Measurements from ENCODE around the gene WDR83. TPM values are rescaled to one million over a fixed set of nuclear protein-coding genes. Genes with fewer than 3 reads are reported as not detected.

Gene WDR83
- total and polyA plus RNA-seq, 2 of the 8 experiments (the other 6 are each of a cell fraction or from before 2014, with no cell fraction given) = 12.6 to 15.3 TPM

DNA sequence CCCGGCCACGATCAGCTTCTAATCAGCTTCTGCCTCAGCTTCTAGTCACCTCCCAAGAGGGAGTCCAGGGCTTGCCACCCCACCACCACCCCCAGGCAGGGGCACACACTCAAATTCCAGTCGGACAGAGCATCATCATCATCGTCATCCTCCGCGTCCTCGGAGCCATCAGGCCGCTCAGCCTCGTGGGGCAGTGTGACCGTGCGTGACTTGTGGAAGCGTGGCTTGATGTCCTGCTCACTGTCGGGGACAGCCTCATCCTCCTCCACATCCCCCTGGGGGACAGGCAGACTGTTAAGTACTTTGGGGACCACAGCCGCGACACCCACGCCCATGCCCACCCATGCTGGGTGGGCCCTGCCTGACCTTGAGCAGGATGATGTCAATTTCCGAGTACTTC lies 44.6 kb downstream of the WDR83 start:
- no peak overlapping the region for H2BK20ac ChIP-seq (ENCODE audit: low read length)
- 96% methylated on average over 15 of the region's 17 CpGs; no CpG with 5 or more reads in 1 of the 2 experiments for WGBS, 2 experiments (ENCODE audit: extremely low coverage in 1 of 2, insufficient coverage in 1 of 2, insufficient read length in 1 of 2, insufficient replicate concordance in 2 of 2, low coverage in 1 of 2, low lambda C conversion rate in 2 of 2, missing lambda C conversion rate in 1 of 2)
- no peak overlapping the region for H2BK15ac ChIP-seq (ENCODE audit: low read length)
- H3K9ac ChIP-seq (replicated peaks in 1 of 4; ENCODE audit: extremely low read depth in 1 of 4, low read depth in 3 of 4, low read length in 3 of 4) = no peak overlapping the region
- no peak overlapping the region for H3K4me2 ChIP-seq (ENCODE audit: insufficient read depth in 1 of 2, low read depth in 2 of 2, low read length in 2 of 2)
- H3K23ac ChIP-seq (ENCODE audit: insufficient read length) = no peak overlapping the region
- H3K79me2 ChIP-seq (ENCODE audit: control insufficient read depth in 1 of 2, insufficient read depth in 2 of 2, low read length in 2 of 2) = peaks cover 0 to 4% of the 10 kb centered on the region in 2 experiments; a peak in 2 of 4 replicates
- H3K14ac ChIP-seq (ENCODE audit: insufficient read length) = no peak overlapping the region
- H3K9me3 ChIP-seq (ENCODE audit: insufficient read depth in 2 of 2, low read depth in 1 of 2, low read length in 1 of 2) = no peaks in the 10 kb centered on the region
- H3K4me3 ChIP-seq (ENCODE audit: extremely low read depth in 1 of 4, insufficient read depth in 2 of 4, low read depth in 3 of 4, low read length in 4 of 4) = no peak overlapping the region
- H3K56ac ChIP-seq (replicated peaks; ENCODE audit: insufficient read length, low read depth, low read length) = no peak overlapping the region
- no peaks in the 10 kb centered on the region for H3K4me1 ChIP-seq (replicated peaks in 1 of 4; ENCODE audit: control insufficient read depth in 3 of 4, insufficient read depth in 4 of 4, low read length in 3 of 4)
- no peak overlapping the region for H4K5ac ChIP-seq (ENCODE audit: insufficient read length, low read depth, low read length)
- no peak for DNase-seq (ENCODE audit: low read depth in 1 of 2, low spot score in 2 of 2)
- H2BK5ac ChIP-seq (ENCODE audit: low read depth, low read length) = no peak overlapping the region
- CTCF ChIA-PET (ENCODE audit: partially characterized antibody) = interaction anchor here (0.6 to 13.0 kb wide), 9 partner anchors 11 to 90 kb away, joined by 3 to 81 read pairs (median 4); no protein-coding TSS in a partner anchor
- no peak overlapping the region for H4K91ac ChIP-seq (replicated peaks; ENCODE audit: insufficient read length, low read length)
- no peak overlapping the region for H2AFZ ChIP-seq (ENCODE audit: low read length)
- H2AK5ac ChIP-seq (ENCODE audit: low read depth, low read length) = no peak overlapping the region
- POLR2A ChIA-PET (ENCODE audit: partially characterized antibody) = interaction anchor here (0.6 to 6.7 kb wide), 6 partner anchors 10 to 46 kb away, joined by 3 to 50 read pairs (median 6); partner anchors contain the start of genes FBXW9 and TNPO2
- no peak overlapping the region for H2BK120ac ChIP-seq (replicated peaks; ENCODE audit: low read depth, low read length)
- H3K18ac ChIP-seq (ENCODE audit: extremely low read depth, low read length) = no peak overlapping the region
- H3K36me3 ChIP-seq (ENCODE audit: control insufficient read depth in 2 of 4, insufficient read depth in 4 of 4, low read length in 3 of 4) = peaks cover 43 to 76% (median 64%) of the 10 kb centered on the region in 4 experiments
- peaks cover 5% of the 10 kb centered on the region; the same call in 1 of the 2 replicates for H3K79me1 ChIP-seq (ENCODE audit: low read depth, low read length)
- peaks cover 9 to 22% of the 10 kb centered on the region in 2 experiments for H4K20me1 ChIP-seq (replicated peaks in 1 of 2; ENCODE audit: control insufficient read depth in 1 of 2, insufficient read depth in 2 of 2, low read length in 2 of 2)
- no peaks in the 10 kb centered on the region for H3K27me3 ChIP-seq (replicated peaks in 1 of 4; ENCODE audit: control insufficient read depth in 3 of 4, extremely low read depth in 1 of 4, insufficient read depth in 3 of 4, low read length in 3 of 4)
- H4K8ac ChIP-seq (ENCODE audit: extremely low read depth, insufficient read depth, low read length) = no peak overlapping the region
- H3K23me2 ChIP-seq (ENCODE audit: low read depth, low read length) = no peaks in the 10 kb centered on the region
- H3K27ac ChIP-seq (ENCODE audit: low read depth, low read length) = no peak overlapping the region
- no peak for FAIRE-seq
- no peak overlapping the region for H3K4ac ChIP-seq (replicated peaks; ENCODE audit: insufficient read length, low read depth, low read length)
- no peak overlapping the region for H2BK12ac ChIP-seq (ENCODE audit: low read depth, low read length)
- TF ChIP-seq TCF12 (IDR thresholded peaks at IDR 0.05; ENCODE audit: low read depth, low read length) (no peak), KDM4A (IDR thresholded peaks at IDR 0.05; ENCODE audit: low read depth, low read length, severe bottlenecking) (no peak), SP2 (IDR thresholded peaks at IDR 0.05; ENCODE audit: low read length) (no peak), RAD21 (IDR thresholded peaks at IDR 0.05 in 1 of 2, conservative IDR thresholded peaks at IDR 0.05 in 1 of 2; ENCODE audit: low read depth in 2 of 2, low read length in 2 of 2) (no peak), RFX5 (IDR thresholded peaks at IDR 0.05; ENCODE audit: borderline replicate concordance, low read depth, low read length) (no peak), NRF1 (IDR thresholded peaks at IDR 0.05; ENCODE audit: low read depth, low read length) (no peak), SIN3A (conservative IDR thresholded peaks at IDR 0.05 in 1 of 2, IDR thresholded peaks at IDR 0.05 in 1 of 2; ENCODE audit: low read depth in 1 of 2, low read length in 2 of 2) (no peak), FOSL1 (IDR thresholded peaks at IDR 0.05; ENCODE audit: insufficient read depth, low read depth, low read length) (no peak), BCL11A (IDR thresholded peaks at IDR 0.05; ENCODE audit: low read depth in 2 of 2, low read length in 2 of 2) (no peak)
- TF ChIP-seq, protein P1, sequence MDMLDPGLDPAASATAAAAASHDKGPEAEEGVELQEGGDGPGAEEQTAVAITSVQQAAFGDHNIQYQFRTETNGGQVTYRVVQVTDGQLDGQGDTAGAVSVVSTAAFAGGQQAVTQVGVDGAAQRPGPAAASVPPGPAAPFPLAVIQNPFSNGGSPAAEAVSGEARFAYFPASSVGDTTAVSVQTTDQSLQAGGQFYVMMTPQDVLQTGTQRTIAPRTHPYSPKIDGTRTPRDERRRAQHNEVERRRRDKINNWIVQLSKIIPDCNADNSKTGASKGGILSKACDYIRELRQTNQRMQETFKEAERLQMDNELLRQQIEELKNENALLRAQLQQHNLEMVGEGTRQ (IDR thresholded peaks at IDR 0.05; ENCODE audit: low read length) = no peak

Measured in H1 (cell line).